ENCODE results near the gene SCNN1A.

Gene SCNN1A

DNA sequence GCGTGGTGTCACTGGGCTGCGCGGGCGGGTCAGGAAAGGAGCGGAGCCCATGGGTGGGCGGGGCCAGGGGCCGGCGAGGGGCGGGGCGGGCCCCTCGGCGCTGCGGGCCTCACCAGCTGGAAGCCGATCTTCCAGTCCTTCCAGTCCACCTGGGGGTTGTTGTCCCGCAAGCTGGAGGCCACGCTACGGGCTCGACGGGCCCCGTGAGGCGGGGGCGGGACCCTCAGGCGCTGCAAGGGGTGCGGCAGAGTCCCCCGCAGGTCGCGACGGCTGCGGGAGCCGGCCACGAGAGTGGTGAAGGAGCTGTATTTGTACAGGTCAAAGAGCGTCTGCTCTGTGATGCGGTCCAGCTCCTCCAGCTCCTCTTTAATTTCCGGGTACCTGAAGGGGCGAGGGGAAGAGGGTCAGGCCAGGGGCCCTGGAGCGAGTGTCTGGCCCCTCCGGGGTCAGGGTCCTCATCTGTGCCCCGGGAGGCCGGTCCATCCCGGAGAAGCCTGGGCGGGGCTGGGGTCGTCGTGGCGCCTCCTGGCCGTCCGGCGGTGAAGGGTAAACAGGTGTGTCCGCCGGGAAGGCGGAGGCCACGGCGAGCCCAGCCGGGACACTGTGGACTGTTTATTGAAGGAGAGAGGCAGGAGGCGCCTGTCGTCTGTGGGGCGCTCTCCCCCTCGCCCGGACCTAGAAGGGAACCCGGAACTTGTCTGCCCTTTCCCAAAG, 11.9 kb downstream of the SCNN1A start:
- in situ Hi-C loops (cut with HindIII; ENCODE audit: low sequenced_read_pairs) = no loop called here
- peak overlapping the region; percentile 32 for H3K4me3 ChIP-seq (ENCODE audit: low read depth, low read length)
- no peak for TF ChIP-seq CTCF (IDR thresholded peaks at IDR 0.05; ENCODE audit: low read depth, low read length)
- DNase-seq (ENCODE audit: low read depth, low spot score) = peak; percentile 47

GRCh38 chr12:6363010-6363329, 12.4 kb downstream of the SCNN1A start:
- TF ChIP-seq CTCF (IDR thresholded peaks at IDR 0.05; ENCODE audit: low read depth, low read length) = no peak
- no peak overlapping the region for H3K4me3 ChIP-seq (ENCODE audit: low read depth, low read length)
- no peak for DNase-seq (ENCODE audit: low read depth, low spot score)
- in situ Hi-C loops (cut with HindIII; ENCODE audit: low sequenced_read_pairs) = no loop called here

- no peak for TF ChIP-seq CTCF (IDR thresholded peaks at IDR 0.05; ENCODE audit: low read depth, low read length)
- no peak overlapping the region for H3K4me3 ChIP-seq (ENCODE audit: low read depth, low read length)
- DNase-seq (ENCODE audit: low read depth, low spot score) = no peak
- in situ Hi-C loops (cut with HindIII; ENCODE audit: low sequenced_read_pairs) = no loop called here
Observed at GRCh38 chr12:6362403-6362802, 13.0 kb downstream of the SCNN1A start.

- in situ Hi-C loops (cut with HindIII; ENCODE audit: low sequenced_read_pairs) = no loop called here
- peak; percentile 49 for DNase-seq (ENCODE audit: low read depth, low spot score)
- no peak for TF ChIP-seq CTCF (IDR thresholded peaks at IDR 0.05; ENCODE audit: low read depth, low read length)
- H3K4me3 ChIP-seq (ENCODE audit: low read depth, low read length) = no peak overlapping the region
Observed at GRCh38 chr12:6361834-6362233, 13.5 kb downstream of the SCNN1A start.

GRCh38 chr12:6360578-6361490, 14.5 kb downstream of the SCNN1A start:
- DNase-seq (ENCODE audit: low read depth, low spot score) = no peak
- no peak overlapping the region for H3K4me3 ChIP-seq (ENCODE audit: low read depth, low read length)
- TF ChIP-seq CTCF (IDR thresholded peaks at IDR 0.05; ENCODE audit: low read depth, low read length) = no peak
- in situ Hi-C loops (cut with HindIII; ENCODE audit: low sequenced_read_pairs) = no loop called here

DNA sequence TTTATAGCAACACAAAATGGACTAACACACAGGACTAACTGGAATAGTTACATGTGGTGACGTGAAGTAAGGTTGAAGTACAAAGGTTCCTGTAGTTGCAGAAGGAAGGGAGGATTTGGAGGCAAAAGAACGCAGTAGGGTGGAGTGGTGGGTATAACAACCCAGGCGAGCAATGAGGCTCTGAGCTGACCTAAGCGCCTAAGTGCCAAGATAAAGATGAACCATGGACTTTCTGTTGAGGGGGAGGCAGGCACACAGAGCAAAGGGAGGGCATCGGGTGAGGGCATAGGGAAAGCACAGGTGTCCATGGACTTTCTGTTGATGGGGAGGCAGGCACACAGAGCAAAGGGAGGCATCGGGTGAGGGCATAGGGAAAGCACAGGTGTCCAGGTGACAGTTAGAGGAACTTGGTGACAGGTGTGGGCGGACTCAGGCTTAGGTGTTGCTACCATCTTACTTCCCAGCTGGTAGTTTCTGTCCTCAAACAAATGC, 15.2 kb downstream of the SCNN1A start:
- no peak for TF ChIP-seq CTCF (IDR thresholded peaks at IDR 0.05; ENCODE audit: low read depth, low read length)
- H3K4me3 ChIP-seq (ENCODE audit: low read depth, low read length) = no peak overlapping the region
- DNase-seq (ENCODE audit: low read depth, low spot score) = no peak
- in situ Hi-C loops (cut with HindIII; ENCODE audit: low sequenced_read_pairs) = no loop called here
